Left cardiac atrium (tissue), 4 donors: ENCODE data around the gene PRPSAP1. TPM values are rescaled to one million over a fixed set of nuclear protein-coding genes. Genes with fewer than 3 reads are reported as not detected.

Experiments
- ATAC-seq, 2 donors: fragments of 200-7000 bp; cut with Tn5 transposase; one replicate each; pipeline ENCODE4 v1.9.1; 2020; ENCODE audit warnings: mild to moderate bottlenecking in 2 of 2, moderate library complexity in 2 of 2
- DNase-seq: peaks from one replicate; pipeline ENCODE4 v3.0.0-alpha.2; 2020
- intact Hi-C, 2 donors: fragments of 100-400 bp; cut with DNase I; formaldehyde crosslinking; loops; one replicate each; pipeline versions ENCODE4 v1.14.1 to v1.15.1; 2022 to 2023
- long read RNA-seq: library from polyadenylated mRNA; unstranded; transcript quantifications from one replicate; pipeline ENCODE4 v2.0.0, GENCODE V29; 2021
- total RNA-seq, 2 donors: library from RNA; stranded (reverse); fragmentation: NEBNext Ultra II Directional; extraction: Animal tissue kit (Norgen Biotek cat#: 25700); gene quantifications; one replicate each; pipeline ENCODE4 v1.2.1, GENCODE V29; 2021
- donor health status: DM: no; HTN: yes; CAD: no.
- donor health status: DM: no; HTN: yes; CAD: no; lungs with severe emphysema.
- donor health status: DM: yes; HTN: yes; CAD: no.
- donor health status: Dilated cardiomyopathy.

The PRPSAP1 gene
- total RNA-seq: 10 to 100 TPM; 38.9 to 39.3 TPM
- long read RNA-seq, transcript PRPSAP1-206 (10 exons, 3,660 nt): major isoform, 53 of 58 reads
- long read RNA-seq, partial matches to known transcripts: 3 of 58 reads
- long read RNA-seq, other reads (novel, unspliced or antisense): 2 of 58 reads

- intact Hi-C loops: no loop called here
- DNase-seq (peak; percentile 90), ATAC-seq (peak; percentile 98)
These were observed at the start of gene PRPSAP1 for GRCh38 chr17:76353599-76354316. Gene PRPSAP1 (minus strand): TSS chr17:76353916. CDS start chr17:76353703, 213 bp downstream.

- DNase-seq (no peak), ATAC-seq (no peak)
- intact Hi-C loops: no loop called here
These were observed 49.0 kb upstream of the PRPSAP1 start for GRCh38 chr17:76402711-76403110.

- intact Hi-C loops: loop anchor here (1.0 to 5.0 kb wide), 2 partner anchors 95 to 97 kb away; no protein-coding TSS in a partner anchor
- ATAC-seq (no peak), DNase-seq (no peak)
These were observed 45.8 kb upstream of the PRPSAP1 start for GRCh38 chr17:76399175-76400172.

DNA sequence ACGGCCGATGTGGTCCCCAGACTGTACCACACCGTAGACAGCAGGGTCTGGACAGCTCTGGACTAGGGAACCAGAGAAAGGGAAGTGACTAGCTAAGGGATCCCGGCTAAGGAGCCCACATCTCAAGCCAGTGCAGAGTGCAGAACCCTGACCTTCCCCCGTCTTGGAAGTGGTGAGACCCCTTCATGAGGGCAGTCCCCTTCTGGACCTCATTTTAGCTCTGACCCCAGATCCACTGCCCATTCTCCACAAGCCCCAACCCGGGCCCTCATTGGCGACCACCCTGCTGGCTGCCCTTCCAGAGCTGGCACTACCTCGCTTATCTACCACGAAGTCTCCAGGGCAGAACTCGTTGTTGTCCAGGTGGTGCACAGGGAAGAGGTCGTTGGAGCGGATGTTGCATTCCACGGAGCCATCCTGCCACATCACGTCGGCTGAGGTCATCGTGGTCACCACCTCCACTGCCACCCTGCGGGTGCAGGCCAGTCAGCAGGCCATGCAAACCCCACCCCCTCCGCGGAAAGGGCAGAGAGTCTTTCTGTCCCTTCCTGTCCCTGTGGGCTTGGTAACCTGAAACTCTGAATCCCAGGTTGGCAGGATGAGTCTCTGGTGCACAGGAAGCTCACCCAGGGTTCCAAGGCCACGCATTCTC is 44.9 kb upstream of the PRPSAP1 start:
- intact Hi-C loops: loop anchor here (1.0 to 5.0 kb wide), 2 partner anchors 94 to 96 kb away; no protein-coding TSS in a partner anchor
- ATAC-seq (peak; percentile 6 to 20), DNase-seq (no peak)

GRCh38 chr17:76397687-76398522 is 44.2 kb upstream of the PRPSAP1 start:
- DNase-seq (peak; percentile 90), ATAC-seq (peak; percentile 79 to 80)
- intact Hi-C loops: loop anchor here in 1 of 2 donors (5.0 kb wide), 1 partner anchor 96 kb away; no protein-coding TSS in a partner anchor

GRCh38 chr17:76397184-76397583 is 43.5 kb upstream of the PRPSAP1 start:
- ATAC-seq: no peak
- intact Hi-C loops: loop anchor here in 1 of 2 donors (5.0 kb wide), 1 partner anchor 95 kb away; no protein-coding TSS in a partner anchor
- DNase-seq: no peak

DNA sequence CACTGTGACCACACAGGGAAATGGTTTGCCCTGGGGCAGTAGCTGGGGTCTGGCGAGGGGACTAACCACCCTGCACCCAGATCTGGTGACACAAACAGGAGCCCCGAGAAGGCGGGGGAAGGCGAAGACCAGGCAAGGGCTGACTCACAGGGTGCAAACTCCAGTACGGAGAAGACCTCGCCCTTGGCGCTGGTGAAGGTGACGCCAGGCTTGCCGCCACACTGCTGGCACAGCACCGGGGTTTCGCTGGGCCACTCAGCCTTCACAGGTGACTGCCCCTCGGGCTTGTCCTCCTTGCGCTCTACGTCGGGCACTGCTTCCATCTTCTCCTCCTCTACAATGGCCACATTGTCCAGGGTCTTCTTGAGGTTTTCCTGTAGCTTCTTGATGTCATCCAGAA is 42.3 kb upstream of the PRPSAP1 start:
- intact Hi-C loops: loop anchor here in 1 of 2 donors (5.0 kb wide), 1 partner anchor 94 kb away; no protein-coding TSS in a partner anchor
- DNase-seq (no peak), ATAC-seq (no peak)

GRCh38 chr17:76394166-76394565 is 40.5 kb upstream of the PRPSAP1 start:
- intact Hi-C loops: no loop called here
- ATAC-seq (no peak), DNase-seq (no peak)

DNA sequence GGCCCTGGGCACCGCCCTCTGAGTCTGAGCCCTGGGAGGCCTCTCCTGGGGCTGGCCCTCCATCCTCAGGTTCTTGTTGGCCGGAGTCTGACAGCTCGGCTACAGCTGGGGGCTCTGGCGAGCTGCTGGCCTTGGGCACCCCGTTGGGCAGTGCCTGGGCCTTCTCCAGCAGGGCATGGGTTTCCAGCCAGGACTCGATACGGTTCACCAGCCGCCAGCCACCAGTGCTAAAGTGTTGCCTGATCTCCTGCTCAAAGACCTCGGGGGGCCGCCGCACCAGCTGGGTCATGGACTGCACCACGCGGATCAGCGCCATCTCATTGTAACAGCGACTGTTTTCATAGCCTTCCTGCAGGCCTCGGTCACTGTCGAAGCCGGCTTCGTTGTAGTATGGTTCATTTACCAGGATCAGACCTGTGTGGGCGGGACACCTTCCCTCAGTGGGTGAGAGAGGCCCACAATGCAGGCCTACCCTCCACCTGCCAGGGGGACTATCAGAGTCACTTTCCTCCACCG is 37.5 kb upstream of the PRPSAP1 start:
- intact Hi-C loops: no loop called here
- DNase-seq (no peak), ATAC-seq (no peak)

DNA sequence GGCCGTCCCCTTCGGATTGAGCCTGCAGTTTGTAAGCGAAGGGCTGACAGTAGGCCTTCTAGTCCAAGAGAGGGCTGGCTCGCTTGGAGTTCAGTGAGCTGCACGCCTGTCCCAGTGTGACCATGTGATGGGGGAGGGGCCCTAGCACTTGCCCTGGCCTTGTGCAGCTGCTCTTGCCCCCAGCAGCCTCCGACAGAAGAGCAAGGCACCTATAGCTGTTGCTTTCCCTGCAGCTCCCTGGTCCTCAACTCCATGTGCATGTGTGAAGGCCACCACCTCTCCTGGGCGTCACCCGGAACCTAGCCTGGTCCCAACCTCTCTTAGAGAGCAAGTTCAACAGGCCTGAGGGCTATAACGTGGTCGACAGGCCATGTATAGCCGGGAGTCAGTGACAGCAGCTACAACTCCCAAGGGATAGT is 36.3 kb upstream of the PRPSAP1 start:
- DNase-seq (no peak), ATAC-seq (no peak)
- intact Hi-C loops: no loop called here

DNA sequence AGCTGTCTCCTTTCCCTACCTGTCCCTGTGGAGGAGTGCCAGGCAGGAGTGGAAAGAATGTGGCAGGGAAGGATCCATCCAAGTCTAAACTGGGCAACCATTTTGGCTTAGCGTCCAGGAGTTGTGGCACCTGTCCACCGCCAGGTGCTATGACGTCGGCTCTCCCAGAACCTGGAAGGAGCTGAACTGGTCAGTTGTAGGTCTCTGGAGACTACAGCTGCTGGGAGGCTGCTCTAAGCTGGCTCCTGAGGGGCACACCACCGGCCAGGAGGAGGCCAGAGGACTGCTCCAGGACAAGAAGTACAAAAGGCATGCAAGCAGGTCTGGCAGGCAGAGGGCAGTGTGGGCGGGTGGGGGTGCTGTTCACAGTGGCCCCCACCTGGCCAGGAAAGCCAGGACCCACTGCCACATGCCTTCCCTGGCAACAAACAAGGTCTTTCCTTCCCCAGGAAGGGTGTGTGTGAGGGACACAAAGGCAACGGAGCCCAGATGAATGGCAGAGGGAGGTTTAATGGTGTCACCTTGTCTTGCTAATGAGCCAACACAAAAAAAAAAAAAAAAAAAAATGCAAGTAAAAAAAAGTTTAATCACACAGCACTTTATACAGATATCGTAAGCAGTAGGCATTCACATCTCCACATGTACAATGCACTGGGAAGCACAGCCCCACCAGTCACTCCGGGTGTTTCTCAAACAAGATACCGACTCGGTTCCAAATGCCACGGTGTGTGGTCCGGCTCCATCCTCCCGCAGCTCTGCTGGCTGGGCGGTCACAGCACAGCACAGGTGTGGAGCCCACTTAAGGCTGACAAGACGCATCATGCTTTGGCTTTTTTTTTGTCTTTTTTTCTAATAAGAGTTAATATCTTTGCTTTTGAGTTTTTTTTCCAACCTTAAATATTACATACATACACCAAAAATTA is 35.5 kb upstream of the PRPSAP1 start:
- DNase-seq (no peak), ATAC-seq (no peak)
- intact Hi-C loops: no loop called here

DNA sequence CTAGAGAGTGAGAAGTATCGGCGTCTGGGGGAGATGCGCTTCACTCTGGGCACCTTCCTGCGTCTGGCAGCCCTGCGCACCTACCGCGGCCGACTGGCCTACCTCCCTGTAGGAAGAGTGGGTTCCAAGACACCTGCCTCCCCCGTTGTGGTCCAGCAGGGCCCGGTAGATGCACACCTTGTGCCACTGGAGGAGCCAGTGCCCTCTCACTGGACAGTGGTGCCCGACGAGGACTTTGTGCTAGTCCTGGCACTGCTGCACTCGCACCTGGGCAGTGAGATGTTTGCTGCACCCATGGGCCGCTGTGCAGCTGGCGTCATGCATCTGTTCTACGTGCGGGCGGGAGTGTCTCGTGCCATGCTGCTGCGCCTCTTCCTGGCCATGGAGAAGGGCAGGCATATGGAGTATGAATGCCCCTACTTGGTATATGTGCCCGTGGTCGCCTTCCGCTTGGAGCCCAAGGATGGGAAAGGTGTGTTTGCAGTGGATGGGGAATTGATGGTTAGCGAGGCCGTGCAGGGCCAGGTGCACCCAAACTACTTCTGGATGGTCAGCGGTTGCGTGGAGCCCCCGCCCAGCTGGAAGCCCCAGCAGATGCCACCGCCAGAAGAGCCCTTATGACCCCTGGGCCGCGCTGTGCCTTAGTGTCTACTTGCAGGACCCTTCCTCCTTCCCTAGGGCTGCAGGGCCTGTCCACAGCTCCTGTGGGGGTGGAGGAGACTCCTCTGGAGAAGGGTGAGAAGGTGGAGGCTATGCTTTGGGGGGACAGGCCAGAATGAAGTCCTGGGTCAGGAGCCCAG is 33.5 kb upstream of the PRPSAP1 start:
- intact Hi-C loops: no loop called here
- ATAC-seq (no peak), DNase-seq (no peak)

GRCh38 chr17:76385892-76386786 is 32.4 kb upstream of the PRPSAP1 start:
- intact Hi-C loops: no loop called here
- peak; percentile 87 for DNase-seq
- peak; percentile 34 to 44 for ATAC-seq

- DNase-seq (peak; percentile 81), ATAC-seq (peak; percentile 2 to 36)
- intact Hi-C loops: no loop called here
These were observed 31.5 kb upstream of the PRPSAP1 start for GRCh38 chr17:76384987-76385891.
